Liver (tissue), 9 donors: ENCODE data around the gene FOXC2. TPM values are rescaled to one million over a fixed set of nuclear protein-coding genes. Genes with fewer than 3 reads are reported as not detected.

ENCODE experiments used
- DNase-seq: peaks from one replicate; pipeline ENCODE4 v3.0.0-alpha.2; 2017; ENCODE audit warnings: low spot score
- H3K27ac ChIP-seq, 2 donors: one replicate each; pipeline ENCODE4 v1.7.0; 2013; ENCODE audit warnings: inconsistent platforms in 2 of 2, low read length in 2 of 2, control low read depth in 1 of 2, low read depth in 1 of 2, mild to moderate bottlenecking in 1 of 2
- H3K27me3 ChIP-seq, 4 donors: one replicate each; pipeline versions ENCODE4 v1.6.1 to v1.7.0; 2013; ENCODE audit warnings: low read length in 3 of 4, inconsistent platforms in 1 of 4, mild to moderate bottlenecking in 1 of 4, moderate library complexity in 1 of 4; ENCODE audit not compliant: control insufficient read depth in 4 of 4, insufficient read depth in 4 of 4
- H3K36me3 ChIP-seq, 4 donors: one replicate each; pipeline versions ENCODE4 v1.6.1 to v1.7.0; 2013; ENCODE audit warnings: low read length in 3 of 4, mild to moderate bottlenecking in 3 of 4, low read depth in 1 of 4, moderate library complexity in 1 of 4; ENCODE audit not compliant: control insufficient read depth in 4 of 4, insufficient read depth in 3 of 4
- H3K4me1 ChIP-seq, 4 donors: one replicate each; pipeline versions ENCODE4 v1.6.1 to v1.7.0; 2013; ENCODE audit warnings: low read length in 3 of 4, mild to moderate bottlenecking in 3 of 4, moderate library complexity in 1 of 4; ENCODE audit not compliant: control insufficient read depth in 4 of 4, insufficient read depth in 4 of 4
- H3K4me3 ChIP-seq, 3 donors: one replicate each; pipeline versions ENCODE4 v1.6.1 to v1.7.0; 2013; ENCODE audit warnings: low read length in 3 of 3, control low read depth in 1 of 3, low read depth in 1 of 3, mild to moderate bottlenecking in 1 of 3
- H3K9ac ChIP-seq, 2 donors: one replicate each; pipeline ENCODE4 v1.7.0; 2013; ENCODE audit warnings: low read length in 2 of 2, mild to moderate bottlenecking in 2 of 2, moderate library complexity in 2 of 2, control low read depth in 1 of 2, low read depth in 1 of 2
- H3K9me3 ChIP-seq, 4 donors: one replicate each; pipeline versions ENCODE4 v1.6.1 to v1.7.0; 2013; ENCODE audit warnings: low read length in 3 of 4; ENCODE audit not compliant: control insufficient read depth in 4 of 4
- ATF3 ChIP-seq: IDR thresholded peaks from 2 replicates; pipeline ENCODE4 v1.6.1; 2016; ENCODE audit warnings: antibody characterized with exemption
- CTCF ChIP-seq: fragments of 150-350 bp; IDR thresholded peaks from 2 replicates; pipeline ENCODE4 v1.5.1; 2017; ENCODE audit warnings: improper control_type of control experiment, low read depth, low read length; ENCODE audit not compliant: missing input control
- EGR1 ChIP-seq, 2 donors: IDR thresholded peaks; 2 replicates each; pipeline ENCODE4 v1.6.1; 2016 to 2018; ENCODE audit warnings: antibody characterized with exemption in 2 of 2, low read depth in 2 of 2
- FOXA1 ChIP-seq: IDR thresholded peaks from 2 replicates; pipeline ENCODE4 v1.6.1; 2016; ENCODE audit warnings: antibody characterized with exemption
- FOXA2 ChIP-seq: IDR thresholded peaks from 2 replicates; pipeline ENCODE4 v1.6.1; 2016; ENCODE audit warnings: antibody characterized with exemption
- GABPA ChIP-seq, 2 donors: IDR thresholded peaks in 1 of 2; conservative IDR thresholded peaks in 1 of 2; 2 replicates each; pipeline ENCODE4 v1.6.1; 2016; ENCODE audit warnings: antibody characterized with exemption in 2 of 2, mild to moderate bottlenecking in 1 of 2, moderate library complexity in 1 of 2
- HNF4A ChIP-seq, 2 donors: conservative IDR thresholded peaks; 2 replicates each; pipeline ENCODE4 v1.6.1; 2016; ENCODE audit warnings: antibody characterized with exemption in 2 of 2, mild to moderate bottlenecking in 2 of 2
- JUND ChIP-seq, 2 donors: IDR thresholded peaks; 2 replicates each; pipeline ENCODE4 v1.6.1; 2016; ENCODE audit warnings: antibody characterized with exemption in 2 of 2
- MAX ChIP-seq: IDR thresholded peaks from 2 replicates; pipeline ENCODE4 v1.6.1; 2016; ENCODE audit warnings: antibody characterized with exemption
- NR2F2 ChIP-seq: IDR thresholded peaks from 2 replicates; pipeline ENCODE4 v1.6.1; 2016; ENCODE audit warnings: antibody characterized with exemption
- RAD21 ChIP-seq, 2 donors: IDR thresholded peaks; 2 replicates each; pipeline ENCODE4 v1.6.1; 2016; ENCODE audit warnings: antibody characterized with exemption in 2 of 2, mild to moderate bottlenecking in 2 of 2
- REST ChIP-seq: IDR thresholded peaks from 2 replicates; pipeline ENCODE4 v1.6.1; 2016; ENCODE audit warnings: antibody characterized with exemption, mild to moderate bottlenecking
- RXRA ChIP-seq, 2 donors: IDR thresholded peaks; 2 replicates each; pipeline ENCODE4 v1.6.1; 2017 to 2018; ENCODE audit warnings: antibody characterized with exemption in 2 of 2, mild to moderate bottlenecking in 1 of 2
- SP1 ChIP-seq: IDR thresholded peaks from 2 replicates; pipeline ENCODE4 v1.6.1; 2018; ENCODE audit warnings: antibody characterized with exemption, mild to moderate bottlenecking
- TAF1 ChIP-seq: conservative IDR thresholded peaks from 2 replicates; pipeline ENCODE4 v1.6.1; 2016; ENCODE audit warnings: antibody characterized with exemption, mild to moderate bottlenecking
- YY1 ChIP-seq: IDR thresholded peaks from 2 replicates; pipeline ENCODE4 v1.6.1; 2016; ENCODE audit warnings: antibody characterized with exemption, mild to moderate bottlenecking
- ZBTB33 ChIP-seq: IDR thresholded peaks from 2 replicates; pipeline ENCODE4 v1.6.1; 2016; ENCODE audit warnings: antibody characterized with exemption
- WGBS: extraction: QIAGEN DNeasy Blood & Tissue Kit; methylation state at CpG from one replicate; pipeline ENCODE4 v1.1.7; 2013; 5-methylcytosine and 5-hydroxymethylcytosine counted together
- polyA plus RNA-seq, 2 donors: library from polyadenylated mRNA; stranded (reverse) in 1 of 2; unstranded in 1 of 2; fragments of 200-250 nt in 1 of 2; fragments of >200 nt in 1 of 2; fragmentation: Nextera tagmentation in 1 of 2; extraction: Ambion mirVana in 1 of 2; gene quantifications; one replicate each; pipeline versions ENCODE4 v1.2.1 to v1.2.3, GENCODE V29; 2013 to 2015
- total RNA-seq, 2 donors: library from RNA; depleted of rRNA; stranded (reverse); fragments of >200 nt; gene quantifications; one replicate each; pipeline ENCODE4 v1.2.3, GENCODE V29; 2014
- donor health status: healthy.
- donor health status: healthy.
- donor health status: healthy.
- donor health status: healthy.
- donor health status: healthy.

FOXC2 gene
- total and polyA plus RNA-seq, 4 donors: 0.03 to 0.09 (median 0.08) TPM; not detected in 1

GRCh38 chr16:86597880-86598606 is 31.4 kb downstream of the FOXC2 start:
- no peak for DNase-seq
- H3K9me3 ChIP-seq: no peaks in the 10 kb centered on the region
- H3K4me1 ChIP-seq: no peaks in the 10 kb centered on the region
- no peaks in the 10 kb centered on the region for H3K36me3 ChIP-seq
- no peak overlapping the region for H3K4me3 ChIP-seq
- WGBS: 57% methylated on average over 7 of the region's 7 CpGs
- TF ChIP-seq TAF1 (no peak), ATF3 (no peak), NR2F2 (no peak), MAX (no peak), FOXA2 (no peak), RAD21 (IDR thresholded peaks at IDR 0.05) (no peak), CTCF (no peak), EGR1 (IDR thresholded peaks at IDR 0.05; ENCODE audit: low read depth in 2 of 2) (no peak), FOXA1 (no peak), HNF4A (conservative IDR thresholded peaks at IDR 0.05) (no peak), YY1 (no peak), REST (no peak), ZBTB33 (no peak), JUND (IDR thresholded peaks at IDR 0.05) (no peak), SP1 (no peak), RXRA (IDR thresholded peaks at IDR 0.05) (no peak), GABPA (IDR thresholded peaks at IDR 0.05 in 1 of 2, conservative IDR thresholded peaks at IDR 0.05 in 1 of 2) (no peak)
- H3K9ac ChIP-seq: no peak overlapping the region
- H3K27ac ChIP-seq: no peak overlapping the region
- peaks cover 0 to 8% (median 0%) of the 10 kb centered on the region in 4 donors for H3K27me3 ChIP-seq
